Left ventricle myocardium inferior (tissue), 1 donor: Measurements from ENCODE around the gene IQSEC1. TPM values are rescaled to one million over a fixed set of nuclear protein-coding genes. Genes with fewer than 3 reads are reported as not detected.
A peak's percentile ranks its signal among the peaks of the same experiment; 100 is the strongest.

Experiments
- DNase-seq: peaks from one replicate; pipeline ENCODE4 v3.0.0-alpha.2; 2020
- H3K27ac ChIP-seq: fragments of 200-600 bp; replicated peaks from 2 replicates; pipeline ENCODE4 v1.8.0; 2021
- H3K27me3 ChIP-seq: fragments of 200-600 bp; 2 replicates; pipeline ENCODE4 v1.8.0; 2021; ENCODE audit warnings: low read depth
- H3K36me3 ChIP-seq: fragments of 200-600 bp; 2 replicates; pipeline ENCODE4 v1.8.0; 2021
- H3K4me1 ChIP-seq: fragments of 200-600 bp; 2 replicates; pipeline ENCODE4 v1.8.0; 2021
- H3K4me3 ChIP-seq: fragments of 200-600 bp; 2 replicates; pipeline ENCODE4 v1.8.0; 2021; ENCODE audit warnings: mild to moderate bottlenecking, moderate library complexity
- H3K9me3 ChIP-seq: fragments of 200-600 bp; replicated peaks from 2 replicates; pipeline ENCODE4 v1.8.0; 2021
- CTCF ChIP-seq: fragments of 200-600 bp; IDR thresholded peaks from 2 replicates; pipeline ENCODE4 v1.8.0; 2021; ENCODE audit warnings: antibody characterized with exemption, mild to moderate bottlenecking, borderline replicate concordance
- intact Hi-C: fragments of 100-400 bp; cut with micrococcal nuclease; formaldehyde crosslinking; loops from one replicate; pipeline ENCODE4 v1.11.0; 2022
- total RNA-seq: library from RNA; stranded (reverse); fragmentation: NEBNext Ultra II Directional; extraction: Animal tissue kit (Norgen Biotek cat#: 25700); gene quantifications from one replicate; pipeline ENCODE4 v1.2.1, GENCODE V29; 2021
- donor health status: DM: no; HTN: yes; CAD: no; lungs with severe emphysema.

Gene IQSEC1
- total RNA-seq, 1 donor from 2014 or later, result 78.6 TPM

GRCh38 chr3:12957339-12957738 lies 115.9 kb downstream of the IQSEC1 start:
- H3K36me3 ChIP-seq, result no peaks in the 10 kb centered on the region
- no peak for TF ChIP-seq CTCF
- H3K27ac ChIP-seq, result peak overlapping the region; percentile 91
- intact Hi-C loops, result no loop called here
- DNase-seq, result no peak
- no peaks in the 10 kb centered on the region for H3K27me3 ChIP-seq
- H3K4me1 ChIP-seq, result peaks cover 100% of the 10 kb centered on the region
- H3K9me3 ChIP-seq, result no peaks in the 10 kb centered on the region
- H3K4me3 ChIP-seq, result no peak overlapping the region

- no peak overlapping the region for H3K4me3 ChIP-seq
- H3K4me1 ChIP-seq, result peaks cover 100% of the 10 kb centered on the region
- no peak for DNase-seq
- H3K27ac ChIP-seq, result peak overlapping the region; percentile 91
- H3K36me3 ChIP-seq, result no peaks in the 10 kb centered on the region
- TF ChIP-seq CTCF, result no peak
- no peaks in the 10 kb centered on the region for H3K9me3 ChIP-seq
- no peaks in the 10 kb centered on the region for H3K27me3 ChIP-seq
- intact Hi-C loops, result no loop called here
These were observed 116.9 kb downstream of the IQSEC1 start for GRCh38 chr3:12956316-12956660.

GRCh38 chr3:12955651-12956315 lies 117.4 kb downstream of the IQSEC1 start:
- peak overlapping the region; percentile 91 for H3K27ac ChIP-seq
- H3K4me1 ChIP-seq, result peaks cover 100% of the 10 kb centered on the region
- no peak overlapping the region for H3K4me3 ChIP-seq
- intact Hi-C loops, result no loop called here
- DNase-seq, result no peak
- H3K9me3 ChIP-seq, result no peaks in the 10 kb centered on the region
- H3K27me3 ChIP-seq, result no peaks in the 10 kb centered on the region
- H3K36me3 ChIP-seq, result no peaks in the 10 kb centered on the region
- no peak for TF ChIP-seq CTCF

- H3K4me3 ChIP-seq, result peak overlapping the region; percentile 6
- no peaks in the 10 kb centered on the region for H3K36me3 ChIP-seq
- H3K27ac ChIP-seq, result peak overlapping the region; percentile 91
- H3K4me1 ChIP-seq, result peaks cover 98% of the 10 kb centered on the region
- peak; percentile 86 for DNase-seq
- peak; percentile 47 for TF ChIP-seq CTCF
- no peaks in the 10 kb centered on the region for H3K9me3 ChIP-seq
- intact Hi-C loops, result no loop called here
- no peaks in the 10 kb centered on the region for H3K27me3 ChIP-seq
These were observed 118.2 kb downstream of the IQSEC1 start for GRCh38 chr3:12954891-12955650.

GRCh38 chr3:12954180-12954579 lies 119.0 kb downstream of the IQSEC1 start:
- TF ChIP-seq CTCF, result no peak
- H3K27me3 ChIP-seq, result no peaks in the 10 kb centered on the region
- no peaks in the 10 kb centered on the region for H3K9me3 ChIP-seq
- no peaks in the 10 kb centered on the region for H3K36me3 ChIP-seq
- H3K27ac ChIP-seq, result peak overlapping the region; percentile 91
- no peak overlapping the region for H3K4me3 ChIP-seq
- DNase-seq, result no peak
- intact Hi-C loops, result no loop called here
- H3K4me1 ChIP-seq, result peaks cover 98% of the 10 kb centered on the region
